OCI-LY1 (cell line): ENCODE results near the gene PRTG.

Source experiments
- CTCF ChIP-seq: fragments of 200-600 bp; sonication (generic), shearing (Covaris generic); IDR thresholded peaks from 2 replicates; pipeline ENCODE4 v1.5.1; 2017; ENCODE audit warnings: mild to moderate bottlenecking, antibody characterized with exemption, low read length, moderate library complexity, mixed read lengths
- EZH2 ChIP-seq: fragments of 200-600 bp; sonication (generic), shearing (Covaris generic); IDR thresholded peaks from 2 replicates; pipeline ENCODE4 v1.8.0; 2017; ENCODE audit warnings: borderline replicate concordance, mixed run types, mild to moderate bottlenecking, antibody characterized with exemption, low read length, moderate library complexity, mixed read lengths

- no peak for TF ChIP-seq CTCF
- TF ChIP-seq EZH2 = no peak
Observed at GRCh38 chr15:55615445-55615844, 127.5 kb downstream of the PRTG start.
